GM19452 (cell line): ENCODE data around the gene RASSF3.
"Not testable (repeated sequence)": the region's sequence is repeated elsewhere in the genome, so short reads cannot be mapped to it uniquely, and the experiment has no call there.

Experiments used
- ATAC-seq: cut with Tn5 transposase; IDR thresholded peaks from one replicate; pipeline ENCODE4 v1.9.1; 2021; ENCODE audit not compliant: unreplicated experiment

RASSF3 gene

DNA sequence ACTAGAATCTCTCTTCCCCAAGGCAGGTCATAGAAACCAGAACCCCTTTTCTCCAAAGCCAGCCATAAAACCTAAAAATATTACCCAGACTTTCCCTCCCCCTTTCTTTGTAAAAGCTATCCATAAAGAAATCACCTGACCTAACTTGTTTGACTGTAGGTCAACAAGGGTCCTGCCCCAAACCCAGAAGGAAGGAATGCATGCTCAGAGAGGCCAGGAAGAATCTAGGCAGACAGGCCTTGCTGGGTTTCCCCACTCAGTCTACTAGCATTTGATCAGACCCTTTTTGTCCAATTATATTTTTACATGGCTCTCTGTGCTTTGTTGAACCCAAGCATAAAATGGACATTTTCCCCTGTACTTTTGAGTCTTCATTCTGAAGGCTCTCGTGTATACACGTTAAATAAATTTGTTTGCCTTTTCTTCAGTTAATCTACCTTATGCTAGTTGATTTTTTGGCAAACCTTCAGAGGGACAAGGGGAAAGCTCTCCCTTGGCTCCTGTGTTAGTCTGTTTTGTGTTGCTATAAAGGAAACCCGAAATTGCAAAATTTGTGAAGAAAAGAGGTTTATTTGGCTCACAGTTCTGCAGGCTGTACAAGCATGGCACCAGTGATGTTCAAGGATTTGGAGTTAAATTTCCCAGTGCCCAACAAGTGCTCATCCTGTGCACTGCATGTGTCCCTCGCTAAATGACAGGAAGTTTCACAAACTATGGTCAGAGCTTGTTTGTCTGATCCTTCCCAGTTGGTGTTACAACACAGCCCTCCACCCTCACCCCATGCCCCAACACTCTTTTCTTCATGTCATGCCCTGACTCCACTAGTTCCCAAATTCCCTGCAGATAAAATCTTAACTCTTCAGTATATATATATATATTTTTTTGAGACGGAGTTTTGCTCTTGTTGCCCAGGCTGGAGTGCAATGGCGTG lies 14.2 kb upstream of the RASSF3 start:
- ATAC-seq, result no peak

- ATAC-seq, result no peak
These were observed 11.5 kb upstream of the RASSF3 start for GRCh38 chr12:64598831-64599230.

DNA sequence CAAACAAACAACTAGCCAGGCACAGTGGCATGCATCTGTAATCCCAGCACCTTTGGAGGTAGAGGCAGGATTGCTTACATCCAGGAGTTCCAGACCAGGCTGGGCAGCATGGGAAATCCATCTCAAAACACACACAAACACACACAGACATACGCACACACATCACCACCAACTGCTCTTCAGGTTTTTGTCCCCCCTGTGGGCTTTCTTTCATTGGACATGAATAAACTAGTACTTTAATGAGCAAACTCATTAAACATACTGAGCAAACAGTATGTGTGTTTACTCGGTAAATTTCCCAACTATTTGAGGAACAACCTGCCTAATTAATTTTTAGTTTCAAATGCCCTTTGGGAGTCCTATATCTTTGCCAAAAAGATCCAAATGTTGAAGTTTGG lies 10.1 kb upstream of the RASSF3 start:
- no peak for ATAC-seq

DNA sequence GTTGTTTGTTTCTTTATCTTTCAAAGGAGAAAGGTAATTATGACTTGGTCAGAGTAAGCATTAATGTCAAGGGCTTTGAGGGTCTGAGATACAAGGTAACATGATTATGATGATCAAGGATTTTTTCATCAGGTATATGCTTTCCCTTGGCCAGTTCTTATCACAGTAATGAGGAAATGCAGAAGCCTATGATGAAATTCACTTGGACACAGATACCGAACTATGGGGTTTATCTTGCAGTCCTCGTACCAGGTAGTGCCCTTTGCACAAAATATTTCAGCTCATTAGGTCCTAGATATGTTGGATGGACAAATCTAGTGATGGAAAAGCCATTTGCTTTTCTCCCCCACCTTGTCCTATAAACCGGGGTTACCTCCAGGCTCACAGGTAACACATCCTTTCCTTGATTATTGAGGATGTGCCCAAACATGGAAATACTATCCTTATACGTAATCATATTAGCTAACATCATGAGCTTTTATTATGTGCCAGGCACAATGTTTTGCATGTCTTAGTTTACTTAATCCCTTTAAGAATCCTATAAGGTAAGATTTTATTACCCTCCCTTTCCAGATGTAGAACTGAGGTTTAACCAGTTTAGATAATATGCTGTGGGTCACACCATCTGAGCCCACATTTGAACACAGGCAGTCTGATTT lies 7.0 kb upstream of the RASSF3 start:
- no peak for ATAC-seq

- peak; percentile 26 for ATAC-seq
These were observed 1.3 kb upstream of the RASSF3 start for GRCh38 chr12:64608901-64609535.

GRCh38 chr12:64609536-64610078 lies 688 bp upstream of the RASSF3 start:
- peak; percentile 1 for ATAC-seq

DNA sequence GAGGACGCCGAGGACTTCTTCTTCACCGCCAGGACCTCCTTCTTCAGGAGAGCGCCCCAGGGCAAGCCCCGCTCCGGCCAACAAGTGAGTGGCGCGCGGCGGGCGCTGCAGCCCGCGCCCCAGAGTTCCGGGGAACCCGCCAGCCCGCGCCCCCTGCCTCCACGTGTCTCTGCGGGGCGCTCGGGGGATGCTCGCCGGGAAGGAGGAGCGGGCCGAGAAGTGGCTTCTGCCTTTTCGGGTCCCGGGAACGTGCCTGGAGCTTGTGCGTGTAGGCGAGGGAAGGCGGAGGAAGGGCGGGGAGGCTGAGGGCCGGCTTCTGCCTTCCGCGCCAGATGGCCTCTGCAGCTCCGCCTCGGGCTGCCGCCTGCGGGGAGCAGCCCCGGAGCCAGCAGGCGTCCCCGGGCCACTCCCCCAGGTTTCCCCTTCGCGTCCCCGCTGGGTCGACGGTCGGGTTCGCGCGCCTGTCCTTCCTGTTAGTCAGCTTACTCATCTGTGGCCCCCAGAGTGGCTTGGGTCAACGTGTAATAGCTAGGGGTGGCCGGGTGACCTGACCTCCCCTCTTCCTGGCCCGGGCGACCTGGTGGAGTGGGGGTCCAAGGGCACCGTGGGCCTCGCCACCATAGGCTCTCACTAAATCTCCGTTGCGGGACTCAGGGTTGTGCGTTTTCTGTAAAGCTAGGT lies 505 bp downstream of the RASSF3 start:
- ATAC-seq, result peak; percentile 49

DNA sequence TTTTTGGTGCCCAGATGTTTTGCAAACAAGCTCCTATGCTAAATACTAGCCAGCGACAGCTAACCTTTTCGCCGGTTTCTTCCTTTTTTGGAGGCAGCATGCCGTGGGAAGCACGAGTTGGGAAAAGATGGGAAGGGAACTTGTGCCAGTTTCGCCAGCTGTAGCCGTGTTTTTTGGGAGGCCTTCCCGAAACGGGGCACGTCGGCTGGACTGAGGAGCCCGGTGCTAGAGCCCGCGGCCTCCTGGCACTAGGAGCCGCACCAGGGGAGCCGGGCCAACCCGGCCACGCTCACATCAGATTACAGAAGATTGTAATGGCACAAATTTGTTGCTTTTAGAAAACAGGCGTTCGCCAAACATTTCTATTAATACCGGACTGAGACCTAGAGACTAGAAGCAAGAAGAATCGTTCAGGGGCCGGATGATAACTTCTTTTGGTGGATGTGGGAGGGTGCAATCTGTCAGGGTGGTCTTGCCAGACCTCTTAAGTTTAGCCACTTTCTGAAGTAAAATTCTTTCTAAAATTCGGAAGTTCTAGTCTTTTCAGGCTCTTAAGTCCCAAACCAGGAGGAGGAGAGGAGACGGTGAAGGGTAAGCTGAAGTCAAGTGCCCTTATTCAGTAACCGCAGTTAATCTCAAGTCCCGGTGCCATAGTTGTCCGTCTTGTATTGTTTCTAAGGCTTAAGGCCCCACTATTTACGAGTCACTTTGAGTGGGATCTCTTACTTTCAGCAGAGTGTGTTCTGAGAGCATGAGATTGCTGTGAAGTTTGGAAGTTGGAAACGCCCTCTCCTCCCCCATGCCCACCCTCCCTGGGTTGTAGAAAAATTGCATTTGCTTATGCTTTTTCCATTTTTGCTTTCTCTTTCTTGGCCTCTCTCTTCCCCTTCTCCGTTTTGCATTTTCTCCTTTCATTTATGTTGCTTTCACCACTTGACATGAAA lies 1.3 kb downstream of the RASSF3 start:
- ATAC-seq, result no peak

DNA sequence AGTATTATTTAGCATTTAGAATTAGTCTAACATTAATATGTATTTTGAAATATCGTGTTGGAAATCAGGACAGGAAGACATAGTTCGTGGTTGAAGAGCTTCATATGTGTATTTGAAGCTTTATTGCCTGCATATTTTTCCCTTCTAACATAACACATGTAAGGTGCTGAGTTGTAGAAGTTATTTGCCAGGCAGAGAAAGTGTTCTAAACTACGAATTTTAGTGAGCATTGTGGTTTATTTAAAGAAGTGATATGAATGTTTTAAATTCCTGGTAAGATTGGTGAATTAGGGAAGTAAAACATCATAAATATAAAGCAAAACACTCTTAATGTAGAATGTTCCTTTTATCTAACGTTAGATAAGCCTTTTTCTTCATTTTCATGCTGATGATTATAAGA lies 2.5 kb downstream of the RASSF3 start:
- ATAC-seq, result no peak

DNA sequence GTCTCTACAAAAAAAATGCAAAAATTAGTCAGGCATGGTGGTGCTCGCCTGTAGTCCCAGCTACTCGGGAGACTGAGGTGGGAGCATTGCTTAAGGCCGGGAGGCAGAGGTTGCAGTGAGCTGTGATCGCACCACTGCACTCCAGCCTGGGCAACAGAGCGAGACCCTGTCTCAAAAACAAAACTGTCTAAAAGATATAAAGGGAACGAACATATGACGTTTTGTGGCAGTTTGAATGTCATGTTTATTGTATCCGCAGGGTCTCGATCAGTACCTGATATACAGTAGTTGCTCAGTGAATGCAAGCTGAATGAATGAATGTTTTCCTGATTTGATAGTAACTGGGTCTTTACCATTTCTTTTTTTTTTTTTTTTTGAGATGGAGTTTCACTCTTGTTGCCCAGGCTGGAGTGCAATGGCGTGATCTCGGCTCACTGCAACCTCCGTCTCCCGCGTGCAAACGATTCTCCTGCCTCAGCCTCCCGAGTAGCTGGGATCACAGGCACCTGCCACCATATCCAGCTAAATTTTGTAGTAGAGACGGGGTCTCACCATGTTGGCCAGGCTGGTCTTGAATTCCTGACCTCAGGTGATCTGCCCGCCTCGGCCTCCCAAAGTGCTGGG lies 3.6 kb downstream of the RASSF3 start:
- not testable (repeated sequence) for ATAC-seq

- ATAC-seq, result no peak
These were observed 5.9 kb downstream of the RASSF3 start for GRCh38 chr12:64616201-64616600.

DNA sequence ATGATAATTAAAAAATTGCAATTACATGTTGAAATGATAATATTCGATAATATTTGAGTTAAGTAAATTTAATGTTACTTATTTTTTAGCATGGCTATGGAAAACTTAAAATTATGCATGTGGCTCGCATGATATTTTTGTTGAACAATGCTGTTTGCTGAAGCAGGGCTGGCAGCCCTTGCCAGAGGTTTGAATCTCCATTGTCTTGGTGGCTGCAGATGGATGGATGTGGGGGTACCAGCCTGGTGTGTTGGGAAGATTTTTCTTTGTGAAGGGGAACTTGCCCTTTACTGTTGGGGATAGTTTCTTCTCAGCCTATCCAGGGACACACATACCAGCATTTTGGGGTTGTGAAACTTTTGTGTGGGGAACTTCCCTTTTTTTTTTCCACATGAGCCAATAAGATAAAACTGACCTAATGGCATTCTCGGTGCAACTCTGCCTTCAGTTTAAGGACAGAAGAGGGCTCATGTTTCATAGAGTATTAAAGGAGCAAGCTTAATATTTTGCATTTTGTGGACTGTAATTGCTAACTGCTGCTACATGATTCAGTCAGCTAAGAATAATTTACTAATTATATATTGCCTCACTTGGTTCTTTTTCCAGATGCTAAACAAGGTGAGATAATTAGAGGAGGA lies 8.8 kb downstream of the RASSF3 start:
- ATAC-seq, result peak; percentile 41

GRCh38 chr12:64621257-64621942 lies 11.1 kb downstream of the RASSF3 start:
- peak; percentile 75 for ATAC-seq

- ATAC-seq, result no peak
These were observed 13.7 kb downstream of the RASSF3 start for GRCh38 chr12:64624035-64624434.

GRCh38 chr12:64625243-64626077 lies 15.2 kb downstream of the RASSF3 start:
- peak; percentile 51 for ATAC-seq

- ATAC-seq, result not testable (repeated sequence)
These were observed 16.3 kb downstream of the RASSF3 start for GRCh38 chr12:64626588-64626987.

DNA sequence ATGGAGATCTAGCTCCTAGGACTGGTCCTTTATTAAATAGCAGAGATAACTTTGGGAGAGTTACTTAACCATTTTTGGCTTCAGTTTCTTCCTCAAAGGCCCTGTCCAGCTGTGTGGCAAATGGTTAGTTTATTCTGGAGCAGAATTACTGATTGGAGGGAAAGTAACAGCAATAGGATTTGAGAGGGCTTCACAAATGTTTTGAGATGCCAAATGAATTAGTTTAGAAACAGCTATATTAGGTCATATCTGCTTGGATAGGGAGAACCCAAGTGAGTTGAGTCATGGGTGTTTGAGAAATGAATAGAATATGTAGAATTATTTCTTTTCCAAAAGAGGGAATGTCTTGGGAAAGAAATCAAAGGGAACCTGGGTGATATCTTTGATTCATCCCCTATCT lies 17.5 kb downstream of the RASSF3 start:
- no peak for ATAC-seq
